ENCODE results near the gene CA12.

Gene CA12

GRCh38 chr15:63277893-63278456 lies 103.7 kb downstream of the CA12 start:
- TF ChIP-seq CTCF (IDR thresholded peaks at IDR 0.05; ENCODE audit: control insufficient read depth, insufficient read depth, low read depth, low read length, missing control alignments), result no peak
- DNase-seq (ENCODE audit: low read depth), result no peak
- peak overlapping the region; percentile 76 for H3K4me3 ChIP-seq (ENCODE audit: control insufficient read depth, low read depth, low read length)

GRCh38 chr15:63277038-63277892 lies 104.4 kb downstream of the CA12 start, which contains the start of gene APH1B:
Gene APH1B (plus strand): TSS chr15:63277605. CDS start chr15:63277624, 19 bp downstream.
- DNase-seq (ENCODE audit: low read depth), result no peak
- peak within 1 kb of the TSS; percentile 76 for H3K4me3 ChIP-seq (ENCODE audit: control insufficient read depth, low read depth, low read length)
- TF ChIP-seq CTCF (IDR thresholded peaks at IDR 0.05; ENCODE audit: control insufficient read depth, insufficient read depth, low read depth, low read length, missing control alignments), result no peak

DNA sequence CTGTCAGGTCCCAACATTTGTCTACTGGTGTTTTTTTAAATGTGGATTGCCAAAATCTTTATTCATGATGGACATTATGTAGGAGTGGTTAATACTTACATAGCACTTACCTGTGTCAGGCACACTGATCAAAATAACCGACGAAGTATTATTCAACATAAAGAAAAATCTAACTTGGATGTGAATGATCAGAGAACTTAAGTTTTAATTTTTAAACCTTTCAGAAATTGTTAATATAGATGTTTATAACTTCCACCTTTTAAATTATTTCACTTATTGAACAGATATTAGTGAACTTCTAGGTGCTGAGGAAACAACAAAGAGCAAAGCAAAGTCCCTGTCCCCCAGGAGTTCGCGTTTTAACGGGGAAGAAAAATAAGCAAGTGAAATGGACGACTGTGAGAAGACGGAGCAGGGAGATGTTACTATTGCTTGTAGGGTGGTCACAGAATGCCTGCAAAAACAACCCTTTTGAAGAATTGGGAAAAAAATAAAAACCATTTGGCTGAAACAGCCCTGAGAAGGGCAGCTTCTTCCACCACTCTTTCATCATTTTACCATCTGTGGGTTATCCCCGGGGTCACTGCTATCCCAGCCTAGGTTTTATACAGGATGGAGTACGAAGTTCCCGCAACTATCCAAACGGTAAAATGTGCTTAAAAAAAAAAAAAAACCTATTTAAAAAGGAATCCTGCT lies 105.2 kb downstream of the CA12 start:
- DNase-seq (ENCODE audit: low read depth), result no peak
- no peak for TF ChIP-seq CTCF (IDR thresholded peaks at IDR 0.05; ENCODE audit: control insufficient read depth, insufficient read depth, low read depth, low read length, missing control alignments)
- H3K4me3 ChIP-seq (ENCODE audit: control insufficient read depth, low read depth, low read length), result peak overlapping the region; percentile 76

GRCh38 chr15:63274427-63274826 lies 107.2 kb downstream of the CA12 start:
- no peak for DNase-seq (ENCODE audit: low read depth)
- no peak overlapping the region for H3K4me3 ChIP-seq (ENCODE audit: control insufficient read depth, low read depth, low read length)
- TF ChIP-seq CTCF (IDR thresholded peaks at IDR 0.05; ENCODE audit: control insufficient read depth, insufficient read depth, low read depth, low read length, missing control alignments), result no peak

All from AG09309 (cell line).